Renal cortical epithelial cell (primary cell): ENCODE measurements around the gene HK2. TPM values are rescaled to one million over a fixed set of nuclear protein-coding genes. Genes with fewer than 3 reads are reported as not detected.
"Not testable (repeated sequence)": the region's sequence is repeated elsewhere in the genome, so short reads cannot be mapped to it uniquely, and the experiment has no call there.

Experiments
- DNase-seq: peaks from one replicate; pipeline ENCODE4 v3.0.0-alpha.2; 2011; ENCODE audit warnings: low read depth
- total RNA-seq: library from RNA; depleted of rRNA; stranded (reverse); fragments of >200 nt; gene quantifications from 2 replicates; pipeline ENCODE4 v1.2.3, GENCODE V29; 2014

The HK2 gene
- total RNA-seq, 1 donor from 2014 or later: 25.6 TPM

DNA sequence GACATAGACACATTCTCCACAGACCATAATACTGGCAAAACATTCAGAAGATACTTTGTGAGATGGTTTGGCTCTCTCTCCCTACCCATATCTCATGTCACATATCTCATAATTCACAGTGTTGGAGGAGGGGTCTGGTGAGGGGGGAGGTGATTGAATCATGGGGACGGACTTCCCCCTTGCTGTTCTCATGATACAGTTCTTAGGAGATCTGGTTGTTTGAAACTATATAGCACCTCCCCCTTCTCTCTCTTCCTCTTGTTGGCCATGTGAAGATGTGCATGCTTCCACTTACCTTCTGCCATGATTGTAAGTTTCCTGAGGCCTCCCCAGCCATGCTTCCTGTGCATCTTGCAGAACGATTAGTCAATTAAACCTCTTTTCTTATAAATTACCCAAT is 61.1 kb downstream of the HK2 start:
- DNase-seq: no peak

DNA sequence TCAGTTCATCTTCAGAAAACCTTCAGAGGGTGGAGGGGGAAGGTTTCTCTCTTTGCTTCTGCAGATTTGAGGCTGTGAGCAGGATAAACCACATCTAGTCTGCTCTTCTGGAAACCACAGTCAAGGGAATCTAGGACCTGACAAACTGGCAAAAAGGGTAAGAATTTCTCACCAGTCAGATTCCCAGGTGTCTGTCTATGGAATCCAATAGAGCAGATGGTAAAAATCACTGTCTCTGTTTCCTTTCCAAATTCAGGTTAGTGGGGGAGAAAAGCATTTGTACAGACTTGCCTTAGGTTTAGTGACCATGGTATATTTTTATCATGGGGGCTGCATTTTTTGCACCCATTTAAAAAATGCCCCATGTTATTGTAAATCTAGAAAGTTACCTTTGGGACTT is 62.3 kb downstream of the HK2 start:
- DNase-seq: no peak

DNA sequence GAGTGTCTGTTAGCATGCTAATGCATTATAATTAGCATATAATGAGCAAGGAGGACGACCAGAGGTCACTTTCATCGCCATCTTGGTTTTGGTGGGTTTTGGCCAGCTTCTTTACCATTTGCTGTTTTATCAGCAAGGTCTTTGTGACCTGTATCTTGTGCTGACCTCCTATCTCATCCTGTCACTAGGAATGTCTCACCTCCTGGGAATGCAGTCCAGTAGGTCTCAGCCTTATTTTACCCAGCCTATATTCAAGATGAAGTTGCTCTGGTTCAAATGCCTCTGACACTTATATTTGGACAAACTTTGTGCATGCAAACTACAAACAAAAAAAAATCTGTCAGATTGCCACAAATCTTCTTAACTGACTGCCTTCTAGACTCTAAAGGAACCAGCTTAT is 66.3 kb downstream of the HK2 start:
- not testable (repeated sequence) for DNase-seq

DNA sequence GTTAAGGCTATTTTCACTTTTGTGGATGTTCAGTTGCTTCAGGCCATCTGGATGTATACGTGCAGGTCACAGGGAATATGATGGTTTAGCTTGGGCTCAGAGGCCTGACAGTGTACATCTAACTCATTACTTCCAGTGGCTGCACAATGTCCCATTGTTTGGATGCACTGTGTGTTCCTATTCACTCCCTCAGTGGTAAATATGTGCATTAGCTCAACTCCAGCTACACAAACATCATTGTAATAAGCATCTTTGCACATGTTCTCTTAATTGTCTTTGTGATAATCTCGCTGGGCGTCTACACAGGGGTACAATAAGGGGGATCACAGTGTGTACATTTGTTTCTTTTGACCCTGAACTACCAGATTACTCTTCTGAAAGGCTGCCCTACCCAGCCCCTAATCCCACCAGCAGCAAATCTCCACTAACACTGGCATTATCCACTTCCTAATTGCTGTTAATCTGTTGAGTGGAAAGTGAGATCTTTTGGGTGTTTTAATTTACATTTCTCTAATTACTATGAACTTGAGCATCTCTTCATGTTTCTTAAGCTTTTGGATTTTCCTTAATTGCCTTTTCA is 68.4 kb downstream of the HK2 start:
- DNase-seq: no peak

DNA sequence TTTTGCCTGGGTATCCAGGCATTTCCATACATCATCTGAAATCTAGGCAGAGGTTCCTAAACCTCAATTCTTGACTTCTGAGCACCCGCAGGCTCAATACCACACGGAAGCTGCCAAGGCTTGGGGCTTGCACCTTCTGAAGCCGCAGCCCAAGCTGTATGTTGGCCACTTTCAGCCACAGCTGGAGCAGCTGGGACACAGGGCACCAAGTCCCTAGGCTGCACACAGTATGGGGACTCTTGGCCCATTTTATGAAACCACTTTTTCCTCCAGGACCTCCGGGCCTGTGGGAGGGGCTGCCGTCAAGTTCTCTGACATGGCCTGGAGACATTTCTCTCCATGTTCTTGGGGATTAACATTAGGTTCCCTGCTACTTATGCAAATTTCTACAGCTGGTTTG is 72.5 kb downstream of the HK2 start:
- no peak for DNase-seq

DNA sequence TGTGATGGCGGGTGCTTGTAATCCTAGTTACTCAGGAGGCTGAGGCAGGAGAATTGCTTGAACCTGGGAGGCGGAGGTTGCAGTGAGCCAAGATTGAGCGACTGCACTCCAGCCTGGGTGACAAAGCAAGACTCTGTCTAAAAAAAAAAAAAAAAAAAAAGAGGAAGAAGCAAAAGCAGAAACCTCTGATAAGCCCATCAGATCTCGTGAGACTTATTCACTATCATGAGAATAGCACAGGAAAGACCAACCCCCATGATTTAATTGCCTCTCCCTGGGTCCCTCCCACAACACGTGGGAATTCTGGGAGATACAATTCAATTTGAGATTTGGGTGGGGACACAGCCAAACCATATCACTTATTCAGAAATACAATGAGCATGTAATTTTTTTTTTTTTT is 73.6 kb downstream of the HK2 start:
- not testable (repeated sequence) for DNase-seq

DNA sequence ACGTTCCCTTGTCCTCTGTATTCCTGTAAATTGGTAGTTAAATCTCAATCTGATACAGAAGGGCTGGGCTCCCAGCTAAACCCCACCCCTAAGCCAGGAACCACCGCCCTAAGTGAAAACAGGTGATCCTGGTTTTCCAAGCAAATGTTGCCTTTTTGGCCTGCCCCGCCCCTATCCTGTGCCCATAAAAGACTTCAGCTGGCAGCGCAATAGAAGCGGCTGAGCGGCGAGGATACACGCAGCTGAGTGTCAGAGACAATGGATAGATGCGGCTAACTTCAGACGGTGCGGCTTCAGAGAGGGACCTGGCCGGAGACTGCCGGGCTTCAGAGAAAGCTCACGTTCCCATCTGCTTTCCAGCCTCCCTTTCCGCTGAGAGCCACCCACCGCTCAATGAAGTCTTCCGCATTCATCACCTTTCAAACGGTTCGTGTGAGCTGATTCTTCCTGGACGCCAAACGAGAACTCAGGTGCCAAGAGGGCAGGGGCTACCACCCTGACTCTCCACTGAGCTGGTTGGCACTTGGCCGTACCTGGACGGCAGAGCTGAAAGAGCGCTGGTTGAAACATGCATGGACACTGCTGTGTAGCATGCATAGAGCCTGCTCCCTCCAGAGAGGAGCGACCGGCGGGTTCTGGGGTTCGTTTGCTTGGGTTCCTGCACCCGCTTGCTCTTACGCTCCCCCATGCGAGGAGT is 75.0 kb downstream of the HK2 start:
- DNase-seq: peak; percentile 11

DNA sequence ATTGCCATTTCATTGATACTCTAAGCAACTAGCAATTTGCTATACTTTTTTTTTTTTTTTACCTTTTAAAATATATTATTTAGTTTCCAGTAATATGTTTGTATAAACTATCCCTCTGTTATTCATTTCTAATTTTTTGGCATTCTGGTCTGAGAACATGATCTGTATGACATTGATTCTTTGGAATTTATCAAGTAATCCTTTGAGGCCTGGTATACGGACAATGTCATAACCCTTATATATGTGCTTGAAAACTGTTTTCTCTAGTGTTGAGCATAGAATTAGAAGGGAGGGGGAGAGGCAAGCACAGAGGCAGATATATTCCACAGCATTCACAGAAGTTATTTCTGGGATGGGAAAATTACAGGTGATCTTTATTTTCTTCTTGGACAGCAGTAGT is 76.3 kb downstream of the HK2 start:
- DNase-seq: no peak

DNA sequence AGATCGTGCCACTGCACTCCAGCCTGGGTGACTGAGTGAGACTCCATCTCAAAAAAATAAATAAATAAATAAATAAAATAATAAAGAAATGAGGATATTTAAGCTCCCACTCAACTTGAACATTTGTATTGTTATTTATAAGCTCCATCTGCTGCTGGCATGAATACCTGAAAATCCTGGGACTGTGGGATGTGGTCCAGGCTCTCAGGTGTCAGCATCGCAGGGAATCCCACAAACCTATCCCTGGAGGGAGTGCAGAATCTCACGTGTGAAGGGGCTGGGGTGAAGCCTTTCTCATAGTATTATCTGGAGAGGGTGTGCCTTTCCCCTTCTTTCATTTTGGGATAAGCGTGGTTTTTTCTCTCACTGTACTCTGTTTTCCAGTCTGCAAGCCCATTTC is 77.1 kb downstream of the HK2 start:
- no peak for DNase-seq

DNA sequence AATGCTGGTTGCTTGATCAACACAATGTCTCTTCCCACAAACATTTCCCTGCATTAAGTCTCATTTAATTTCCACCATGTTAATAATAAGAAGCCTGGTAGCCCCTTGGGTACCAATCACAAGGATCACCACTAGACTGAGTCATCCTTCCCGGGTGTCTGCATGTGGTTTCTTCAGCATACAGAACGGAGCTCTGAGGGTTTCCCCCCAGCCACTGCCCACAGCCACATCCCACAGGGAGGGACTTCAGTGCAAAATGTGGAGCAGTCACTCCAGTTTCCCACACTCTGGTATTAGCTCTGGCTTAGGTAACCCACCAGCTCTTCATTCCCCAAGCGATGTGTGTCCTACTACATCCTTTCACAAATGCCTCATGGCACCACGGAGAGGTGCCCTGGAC is 81.8 kb downstream of the HK2 start:
- DNase-seq: peak; percentile 80

DNA sequence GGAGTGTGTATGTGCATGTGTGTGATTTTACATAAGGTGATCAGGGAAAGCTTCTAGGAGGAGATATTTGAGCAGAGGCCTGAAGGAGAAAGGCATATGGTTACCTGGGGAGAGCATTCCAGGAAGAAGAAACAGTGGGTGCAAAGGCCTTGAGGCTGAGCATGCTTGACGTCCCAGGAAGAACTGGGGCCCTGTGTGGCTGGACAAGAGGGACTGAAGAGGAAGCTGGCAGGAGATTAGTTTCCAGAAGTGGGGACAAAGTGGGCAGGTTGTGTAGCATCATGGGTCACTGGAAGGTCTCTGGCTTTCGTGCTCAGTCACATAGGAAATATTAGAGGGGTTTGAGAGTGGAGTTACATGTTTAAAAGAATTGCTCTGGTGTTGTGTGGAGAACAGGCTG is 82.5 kb downstream of the HK2 start:
- DNase-seq: no peak

DNA sequence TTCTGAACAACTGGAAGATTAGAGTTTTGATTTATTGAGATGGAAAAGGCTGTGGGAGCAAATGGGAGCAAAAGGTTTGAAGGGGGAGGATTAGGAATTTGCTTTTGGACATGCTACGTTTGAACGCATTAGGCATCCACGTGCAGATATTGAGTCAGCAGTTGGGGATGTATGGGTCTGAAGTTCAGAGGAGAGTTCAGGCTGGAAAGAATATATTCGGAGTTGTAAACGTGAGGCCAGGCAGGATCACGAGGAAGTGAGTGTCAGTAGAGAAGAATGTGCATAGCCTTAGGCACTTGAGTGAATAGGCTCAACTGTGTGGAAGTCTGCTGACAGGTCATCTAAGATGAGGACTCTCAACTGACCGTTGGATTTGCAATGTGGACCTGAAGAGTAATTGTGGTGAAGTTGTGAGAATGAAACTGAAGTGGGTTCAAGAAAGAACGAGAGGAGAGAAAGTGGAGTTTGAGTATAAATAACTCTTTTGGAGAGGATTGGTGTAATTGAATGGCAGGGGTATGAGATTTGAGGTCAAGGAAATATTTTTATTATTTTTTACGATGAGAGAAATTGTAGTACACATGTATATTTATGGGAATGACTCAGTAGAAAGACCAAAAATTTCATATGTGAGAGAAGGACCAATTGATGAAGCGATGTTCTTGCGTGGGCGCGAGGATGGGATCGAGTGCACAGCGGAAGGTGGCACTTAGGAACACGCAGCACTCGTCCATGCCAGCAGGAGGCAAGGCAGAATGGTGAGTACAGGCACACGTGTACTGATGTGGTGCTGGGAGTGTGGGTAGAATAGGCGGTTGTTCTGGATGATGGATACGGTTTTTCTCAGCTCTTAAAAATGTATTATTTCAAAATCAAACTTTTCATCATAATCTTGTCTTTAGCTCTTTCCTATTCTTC is 84.0 kb downstream of the HK2 start:
- peak; percentile 87 for DNase-seq

DNA sequence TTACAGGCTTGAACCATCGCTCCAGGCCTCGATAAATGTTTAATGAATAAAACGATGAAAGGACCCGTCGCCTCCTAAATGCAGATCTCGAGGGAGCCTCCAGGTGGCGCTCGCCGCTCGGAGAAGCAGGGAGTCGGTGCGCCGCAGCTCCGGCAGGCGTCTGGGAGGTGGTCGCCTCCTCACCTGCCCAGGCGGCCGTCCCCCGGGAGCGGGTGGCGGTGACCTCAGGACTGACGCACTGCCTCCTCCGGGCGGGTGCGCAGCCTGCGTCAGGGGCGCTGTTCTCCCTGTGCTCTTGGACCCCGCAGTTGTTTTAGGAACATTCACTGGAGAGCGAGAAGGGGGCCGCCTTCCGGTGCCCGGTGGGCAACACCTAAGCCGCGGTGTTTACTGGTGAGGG is 85.9 kb downstream of the HK2 start:
- peak; percentile 13 for DNase-seq

DNA sequence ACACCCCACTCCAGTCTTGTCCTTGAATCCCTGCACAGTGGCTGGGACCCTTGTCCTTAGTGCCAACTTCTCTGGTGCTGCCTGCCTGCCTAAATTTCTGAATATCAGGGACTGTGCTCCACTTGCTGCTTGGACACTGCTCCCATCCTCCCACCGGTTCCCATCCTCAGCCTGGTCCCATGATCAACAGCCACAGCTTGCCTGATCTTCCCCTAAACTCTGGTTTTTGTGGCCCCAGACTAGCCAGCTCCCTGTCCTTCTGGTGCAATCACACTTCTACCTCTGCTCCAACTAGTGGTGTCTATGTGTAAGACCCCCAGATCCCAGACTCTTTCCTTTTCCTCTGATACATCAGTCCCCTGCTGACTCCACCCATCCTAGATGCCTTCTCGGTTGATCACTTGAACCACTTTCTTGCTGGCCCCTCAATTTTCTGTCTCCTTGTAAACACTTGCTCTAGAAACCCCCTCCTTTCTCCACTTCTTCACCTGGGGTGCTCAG is 87.4 kb downstream of the HK2 start:
- DNase-seq: no peak

DNA sequence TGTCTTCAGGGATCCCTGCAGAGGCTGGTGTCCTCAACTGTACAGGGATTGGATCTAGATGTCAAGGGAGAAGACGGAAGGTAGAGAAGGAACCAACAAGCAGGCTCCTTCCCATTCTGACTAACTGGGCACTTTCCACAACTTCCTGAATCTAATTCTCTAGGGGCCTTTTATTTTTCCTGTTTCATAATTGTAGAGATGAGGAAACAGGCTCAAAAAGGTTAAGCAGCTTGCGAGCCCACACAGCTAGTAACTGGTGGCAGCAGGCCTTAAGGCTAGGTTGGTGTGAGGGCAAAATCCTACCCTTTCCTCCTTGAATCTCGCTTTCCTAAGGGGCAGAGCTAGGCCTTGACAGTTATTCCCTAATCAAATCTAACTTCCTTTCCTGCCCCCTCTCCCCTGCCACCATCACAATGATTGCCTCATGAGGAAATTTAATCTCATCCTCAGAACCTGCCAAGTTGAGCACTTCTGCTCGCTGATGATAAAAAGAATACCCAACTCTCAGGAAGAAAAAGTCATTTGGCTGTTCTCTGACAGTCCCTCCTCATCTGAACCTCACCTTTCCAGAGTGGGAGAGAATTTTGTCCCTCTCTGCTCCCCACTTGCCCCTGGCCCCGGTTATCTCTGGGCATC is 88.8 kb downstream of the HK2 start:
- DNase-seq: no peak

DNA sequence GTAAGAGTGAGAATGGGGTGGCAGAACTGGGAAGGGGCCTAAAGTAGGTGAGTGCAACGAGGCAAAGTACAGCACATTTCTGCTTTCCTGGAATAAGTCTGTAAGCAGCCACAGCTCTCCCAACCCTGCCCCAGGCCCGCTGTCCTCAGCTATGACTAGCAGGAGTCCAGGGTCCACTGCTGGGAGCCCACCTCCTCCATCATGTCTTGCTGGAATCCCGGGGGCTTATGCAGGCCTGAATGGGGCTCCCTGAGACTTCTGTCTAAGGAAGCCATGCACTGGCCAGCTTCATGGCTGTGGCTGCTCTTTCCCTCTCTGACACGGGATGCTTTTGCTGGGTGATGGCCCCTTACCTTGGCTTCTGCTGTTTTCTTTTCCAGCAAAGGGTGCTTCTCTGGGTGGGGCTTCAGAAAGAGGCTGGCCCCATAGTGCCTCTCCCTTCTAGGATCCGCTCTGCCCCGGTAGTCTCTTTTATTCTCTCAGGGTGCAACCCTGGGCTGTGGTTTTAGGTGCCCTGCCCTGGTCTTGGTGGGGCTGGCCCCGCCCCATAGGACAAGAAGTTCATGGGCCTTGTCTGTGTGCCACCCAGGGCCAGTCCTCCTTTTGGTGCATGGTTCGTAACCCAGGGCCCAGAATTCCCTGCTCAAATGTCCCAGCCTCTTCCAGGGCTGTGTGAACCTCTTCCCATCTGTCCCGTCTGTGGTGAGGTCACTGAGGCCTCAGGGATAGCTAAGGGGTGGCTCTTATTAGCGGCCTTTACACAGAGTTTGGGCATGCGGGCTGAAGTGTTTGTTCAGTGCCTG is 90.7 kb downstream of the HK2 start:
- DNase-seq: no peak

DNA sequence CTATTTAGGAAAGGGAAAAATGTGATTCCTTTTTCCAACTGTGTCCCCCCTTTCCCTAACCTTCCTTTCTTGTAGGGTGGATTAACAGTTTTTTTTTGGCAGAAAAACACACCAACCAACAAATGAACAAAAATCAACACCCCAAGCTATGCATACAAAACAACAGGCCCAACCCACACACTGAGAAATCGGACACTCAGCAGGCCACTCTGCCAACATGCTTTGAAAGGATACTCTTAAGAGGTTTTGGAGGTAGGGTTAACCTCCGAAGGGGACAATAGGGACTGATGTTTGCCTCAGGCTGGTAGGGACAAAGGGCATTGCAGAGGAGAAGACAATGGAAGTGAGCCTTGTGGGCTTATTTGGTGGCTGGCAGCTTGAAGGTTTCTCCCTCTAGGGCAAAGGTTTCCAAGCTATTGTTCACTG is 91.4 kb downstream of the HK2 start:
- DNase-seq: no peak

DNA sequence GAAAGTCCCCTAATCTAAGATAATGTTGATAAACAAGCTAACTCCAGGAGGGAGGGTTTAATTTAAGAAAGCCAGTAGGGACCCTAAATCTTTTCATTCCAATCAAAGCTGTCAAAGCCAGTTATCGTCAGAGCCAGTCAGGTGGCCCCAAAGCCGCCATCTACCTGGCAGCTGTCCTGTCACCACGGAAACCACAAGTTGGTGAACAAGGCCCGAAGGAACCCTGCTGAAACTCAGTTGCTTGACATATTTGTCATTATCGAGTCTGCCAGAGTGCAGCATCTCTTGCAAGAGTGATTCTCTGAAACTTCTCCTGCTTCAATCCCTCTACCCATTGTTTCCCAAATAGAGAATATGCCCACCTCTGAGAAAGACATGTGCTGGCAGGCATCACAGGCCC is 93.7 kb downstream of the HK2 start:
- no peak for DNase-seq

DNA sequence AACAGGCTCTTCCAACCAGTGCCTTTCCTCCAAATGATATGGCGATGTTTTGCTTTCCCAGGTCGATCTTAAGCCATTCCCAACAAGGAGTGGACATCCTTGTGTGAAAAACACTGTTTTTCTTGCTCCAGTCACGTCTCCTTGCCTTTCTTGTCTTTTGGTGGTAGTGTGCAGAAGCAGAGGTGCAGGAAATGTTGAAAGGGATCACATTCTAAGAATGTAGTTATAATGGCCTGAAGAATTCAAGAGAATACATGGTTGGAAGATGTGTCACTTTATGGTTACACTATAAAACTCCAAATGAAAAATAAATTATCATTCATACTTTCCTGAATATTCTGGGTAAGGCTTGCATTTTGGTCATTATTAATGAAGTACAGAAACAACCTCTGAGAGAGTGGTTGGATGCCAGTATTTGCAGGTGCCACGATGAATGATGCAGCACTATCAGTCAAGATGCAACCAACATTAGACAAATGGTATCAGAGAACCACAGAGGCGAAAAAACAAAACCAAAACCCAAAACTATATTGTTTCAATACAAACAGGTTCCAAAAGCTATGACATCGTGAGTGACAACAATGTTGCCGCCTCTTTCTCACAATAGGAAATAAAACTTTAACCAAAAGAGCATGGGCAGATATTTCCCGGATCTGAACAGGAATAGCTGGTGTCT is 97.0 kb downstream of the HK2 start:
- no peak for DNase-seq

DNA sequence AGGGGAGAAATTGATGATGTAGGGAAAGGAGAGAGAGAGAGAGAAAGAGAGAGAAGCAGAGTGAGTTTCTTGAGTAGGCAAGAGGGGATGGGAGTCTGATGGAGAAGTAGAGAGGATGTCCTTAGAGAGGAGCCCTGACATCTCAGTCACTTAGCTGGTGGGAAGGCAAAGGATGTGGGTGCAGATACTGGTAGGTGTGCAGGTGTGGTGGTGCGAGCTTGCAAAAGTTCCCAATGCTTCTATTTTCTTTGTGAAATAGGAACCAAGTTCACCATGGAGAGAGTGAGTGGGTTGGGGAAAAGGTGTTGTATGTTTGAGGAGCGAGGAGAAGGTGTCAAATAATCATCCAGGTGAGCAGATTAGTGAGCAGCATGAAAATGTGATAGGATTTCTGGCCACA is 98.0 kb downstream of the HK2 start:
- no peak for DNase-seq

DNA sequence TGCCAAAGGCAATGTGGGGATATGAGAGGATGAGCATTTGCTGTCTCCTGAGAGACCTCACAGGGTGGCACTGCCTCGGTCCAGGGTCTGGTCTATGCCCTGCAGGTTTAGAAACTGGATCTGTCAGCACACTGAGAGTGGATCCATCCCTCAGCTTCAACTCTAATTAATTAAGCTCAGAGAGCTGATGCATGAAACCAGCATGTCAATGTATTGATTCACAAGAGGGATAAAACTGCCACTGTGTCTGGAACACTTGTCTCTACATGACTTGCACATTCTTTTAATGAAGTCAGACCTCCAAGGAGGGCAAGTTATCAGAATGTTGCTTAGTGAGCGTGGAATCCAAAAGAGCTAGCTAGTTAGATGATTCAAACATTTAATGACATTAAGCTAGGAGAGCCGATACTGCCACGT is 102.1 kb downstream of the HK2 start:
- DNase-seq: peak; percentile 40
